Activated T-cell treated with anti-CD3 and anti-CD28 coated beads, Interleukin-2, amount 50 U/mL, for 48 hours (primary cell): ENCODE measurements around the gene TMEM145.

Source experiments
- DNase-seq, 2 experiments: peaks; one replicate each; pipeline ENCODE4 v3.0.0-alpha.2; 2020

TMEM145 gene

DNA sequence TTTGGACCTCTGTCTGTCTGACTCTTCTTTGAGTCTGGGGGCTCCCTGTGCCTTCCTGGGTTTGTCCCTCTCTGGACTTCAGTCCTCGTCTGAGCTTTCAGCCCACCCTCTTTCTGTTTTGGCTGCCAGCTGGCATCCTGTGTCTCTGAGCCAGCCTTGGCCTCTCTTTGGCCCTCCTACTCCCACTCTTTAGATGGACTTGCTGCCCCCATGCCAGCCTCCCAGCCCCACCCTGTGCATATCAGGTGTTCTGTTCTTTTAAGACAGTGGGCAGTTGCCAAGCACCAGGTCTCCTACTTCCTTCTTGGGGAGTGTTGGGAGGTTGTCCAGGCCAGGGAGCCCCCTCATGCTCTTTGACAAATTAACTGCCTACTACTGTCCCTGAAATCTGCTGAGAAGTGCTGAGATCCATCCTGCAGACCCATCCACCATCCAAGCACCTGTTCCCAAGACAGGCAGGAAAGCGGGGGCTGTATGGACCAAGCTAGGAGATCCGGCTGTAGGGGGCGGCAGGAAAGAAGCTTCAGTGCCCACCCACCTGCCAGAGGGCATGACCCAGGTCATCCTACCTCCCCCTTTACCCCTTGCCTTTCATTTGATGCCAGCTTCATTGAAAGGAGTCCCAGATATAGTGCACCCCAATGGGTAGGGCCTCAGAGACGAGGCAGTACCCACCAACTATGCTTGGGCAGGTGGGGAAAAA, 34.5 kb upstream of the TMEM145 start:
- DNase-seq, result no peak

DNA sequence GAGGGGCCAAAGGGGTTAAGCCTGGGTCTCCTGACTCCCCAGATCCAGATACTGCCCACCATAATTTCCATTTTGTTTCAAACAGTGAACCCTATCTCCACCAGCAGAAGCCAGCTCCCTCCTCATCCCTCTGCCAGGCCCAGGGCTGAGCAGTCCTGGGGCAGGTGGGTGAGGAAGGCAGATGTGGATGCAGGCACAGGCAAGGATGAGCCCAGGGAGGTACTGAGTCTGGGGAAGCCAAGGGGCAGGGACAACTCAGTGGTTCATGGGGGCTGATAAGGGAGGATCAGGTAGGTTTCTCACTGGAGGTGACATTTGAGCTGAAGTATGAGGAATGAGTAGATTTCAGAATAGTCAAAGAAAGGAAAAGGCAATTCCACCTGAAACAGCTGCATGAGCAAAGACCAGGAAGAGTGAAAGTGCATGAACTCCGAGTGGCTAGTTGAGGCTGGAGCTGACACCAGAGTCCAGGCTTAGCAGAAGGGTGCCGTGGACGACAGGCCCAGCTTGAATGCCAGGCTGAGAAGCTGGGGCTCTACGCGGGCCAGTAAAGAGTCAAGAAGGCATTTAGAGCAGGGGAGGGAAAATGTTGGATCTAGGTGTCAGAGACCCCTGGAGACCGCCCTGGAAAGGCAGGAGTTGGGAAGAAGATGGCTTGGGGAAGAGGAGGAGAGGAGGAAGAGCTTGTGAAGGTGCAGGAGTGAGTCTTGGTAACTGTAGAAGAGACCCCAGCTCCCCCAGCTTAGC, 33.8 kb upstream of the TMEM145 start:
- DNase-seq, result no peak

DNA sequence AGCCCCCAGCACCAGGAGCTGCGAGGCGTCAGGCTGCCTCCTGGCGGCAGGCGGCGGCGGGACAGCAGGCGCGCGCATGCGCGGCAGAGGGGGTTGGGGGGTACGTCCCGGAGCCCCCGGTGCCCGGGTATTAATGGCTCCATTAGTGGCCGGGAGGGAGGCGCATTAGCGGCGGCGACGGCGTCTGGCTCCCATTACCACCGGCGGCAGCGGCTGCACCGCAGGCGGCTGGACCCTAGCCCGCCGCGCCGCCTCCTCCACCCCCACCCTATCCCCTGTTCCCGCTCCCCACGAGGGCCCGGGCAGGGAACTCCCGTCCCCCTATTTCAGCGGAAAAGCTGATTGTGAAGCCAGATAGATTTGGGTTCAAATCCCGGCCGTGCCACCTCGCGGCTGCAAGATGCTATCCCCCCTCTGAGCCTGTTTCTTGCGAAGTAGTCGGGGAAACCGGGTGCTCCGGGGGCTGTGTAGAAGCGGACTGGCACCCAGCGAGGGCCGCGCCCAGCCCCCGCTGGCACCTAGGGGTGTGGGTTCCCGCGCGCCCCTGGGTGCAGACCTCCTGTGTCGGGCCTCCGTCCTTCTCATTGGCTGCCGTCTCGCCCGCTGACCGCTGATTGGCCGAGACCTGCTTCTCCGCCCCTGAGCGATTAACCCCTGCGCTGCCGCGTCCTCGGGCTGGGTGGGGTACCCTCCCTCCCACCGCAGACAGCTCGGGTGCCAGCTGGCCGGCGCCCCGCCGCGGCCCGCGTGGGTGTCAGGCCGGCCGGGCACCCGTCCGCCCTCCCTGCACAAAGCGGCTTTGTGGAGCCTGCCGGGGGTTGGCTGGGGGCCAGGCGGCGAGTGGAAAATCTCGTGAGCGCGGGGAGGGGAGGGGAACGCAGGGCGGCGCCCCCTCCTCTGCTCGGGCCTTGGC, 33.0 kb upstream of the TMEM145 start:
- peak; percentile 92 to 93 for DNase-seq

DNA sequence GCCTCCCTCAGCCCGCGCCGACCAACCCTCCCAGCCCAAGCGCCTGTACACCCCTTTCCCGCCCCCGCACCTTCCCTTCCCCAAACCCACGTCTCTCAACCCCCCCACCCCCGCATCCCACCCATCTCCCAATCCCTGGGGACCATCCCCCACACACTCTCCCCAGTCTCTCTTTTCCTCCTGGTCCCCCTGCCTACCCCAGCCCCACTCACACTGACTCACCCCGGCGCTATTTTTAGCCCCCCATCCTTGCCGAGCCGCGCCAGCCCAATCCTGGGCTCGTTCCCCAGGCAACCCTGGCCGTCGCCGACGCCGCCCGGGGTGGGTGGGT, 32.3 kb upstream of the TMEM145 start:
- peak in 1 of 2 experiments; percentile 48 for DNase-seq

DNA sequence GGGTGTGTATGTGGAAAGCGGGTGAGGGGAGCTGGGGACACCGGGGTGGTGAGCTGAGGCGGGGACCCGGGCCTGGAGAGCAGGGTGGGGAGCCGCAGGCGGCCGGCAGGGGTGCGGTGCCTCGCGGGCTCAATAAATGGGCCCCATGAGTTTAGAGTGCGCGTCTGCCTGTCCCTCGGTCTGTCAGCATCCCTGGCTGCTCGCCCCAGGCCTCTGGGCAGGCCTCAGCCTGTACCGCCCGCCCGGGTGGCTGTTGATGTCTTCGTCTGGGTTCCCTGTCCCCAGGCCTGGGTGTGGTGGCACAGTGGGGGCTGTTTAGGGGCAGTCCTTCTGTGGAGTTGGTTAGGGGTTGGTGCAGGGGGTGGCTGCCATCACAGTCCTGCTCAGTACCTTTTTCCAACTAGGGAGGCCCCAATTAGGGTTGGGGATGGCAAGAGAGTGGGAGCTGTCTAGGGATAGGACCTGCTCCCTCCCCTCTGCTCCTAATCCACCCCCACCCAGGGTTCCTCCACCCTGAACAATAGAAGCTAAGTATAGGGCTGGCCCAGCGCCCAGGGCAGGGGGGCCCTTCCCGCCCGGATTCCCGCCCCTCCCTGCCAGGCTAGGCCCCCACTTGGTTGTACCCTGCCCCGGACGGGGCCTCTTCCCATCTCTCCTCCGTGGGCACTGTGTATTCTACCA, 31.8 kb upstream of the TMEM145 start:
- peak; percentile 57 to 63 for DNase-seq

DNA sequence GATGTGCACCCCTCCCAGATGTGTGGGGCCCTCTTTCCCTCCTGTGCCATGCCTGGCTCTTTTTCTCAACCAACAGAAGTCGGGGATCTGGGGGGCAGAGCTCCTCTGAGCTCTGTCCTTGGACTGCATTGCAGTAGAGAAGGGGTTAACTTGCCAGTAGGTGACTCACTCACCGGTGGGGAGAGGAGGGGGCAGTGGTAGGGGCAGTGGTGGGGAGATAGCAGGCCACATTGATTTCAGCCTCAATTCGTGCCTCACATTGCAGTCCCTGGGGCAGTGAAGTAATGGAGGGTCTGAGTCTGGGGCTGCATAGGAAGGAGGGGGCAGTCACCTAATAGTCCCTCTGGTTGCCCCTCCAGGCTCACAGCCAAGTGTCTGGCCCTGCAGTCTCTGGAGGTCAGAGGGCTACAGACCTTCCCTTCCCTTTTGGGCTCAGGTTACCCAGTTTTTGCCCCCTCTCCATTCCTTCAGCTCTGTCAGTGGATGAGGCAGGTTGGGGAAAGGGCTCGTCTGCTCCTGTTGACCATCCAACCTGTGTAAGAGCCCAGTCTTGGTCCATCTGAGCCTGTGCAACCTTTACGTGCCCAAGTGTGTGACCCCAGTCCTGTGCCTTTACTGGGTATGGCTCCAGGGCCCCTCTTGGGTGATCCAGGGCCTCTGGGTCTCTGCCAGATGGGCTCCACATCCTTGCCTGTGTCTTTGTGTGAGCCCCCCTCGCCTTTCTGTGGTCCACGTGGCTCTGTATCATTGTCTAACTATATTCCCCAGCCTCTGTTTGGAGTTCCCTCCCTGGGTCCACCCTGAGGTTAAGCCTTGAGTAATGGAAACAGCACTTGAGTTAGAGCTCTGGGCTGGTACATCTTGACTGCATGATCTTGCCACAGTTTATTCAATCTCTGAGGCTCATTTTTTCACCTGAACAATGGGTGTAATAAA, 31.0 kb upstream of the TMEM145 start:
- DNase-seq, result peak in 1 of 2 experiments; percentile 43

DNA sequence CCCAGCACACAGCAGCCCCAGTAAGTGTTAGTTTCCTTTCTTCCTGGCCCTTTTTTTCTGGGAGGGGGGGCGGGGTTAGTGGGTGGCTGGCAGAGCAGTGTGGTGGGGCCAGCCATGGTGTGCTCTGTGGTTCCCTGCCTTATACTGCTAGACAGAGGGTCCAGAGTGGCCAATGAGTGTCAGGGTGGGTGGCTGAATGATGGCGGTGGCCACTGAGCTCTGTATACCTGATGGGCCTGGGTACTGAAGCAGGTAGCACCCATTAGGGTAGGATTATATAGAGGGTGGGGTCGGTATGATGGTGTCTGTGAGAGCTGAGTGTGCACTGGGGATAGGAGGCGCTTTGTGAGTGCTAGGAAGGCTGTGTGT, 30.3 kb upstream of the TMEM145 start:
- no peak for DNase-seq

DNA sequence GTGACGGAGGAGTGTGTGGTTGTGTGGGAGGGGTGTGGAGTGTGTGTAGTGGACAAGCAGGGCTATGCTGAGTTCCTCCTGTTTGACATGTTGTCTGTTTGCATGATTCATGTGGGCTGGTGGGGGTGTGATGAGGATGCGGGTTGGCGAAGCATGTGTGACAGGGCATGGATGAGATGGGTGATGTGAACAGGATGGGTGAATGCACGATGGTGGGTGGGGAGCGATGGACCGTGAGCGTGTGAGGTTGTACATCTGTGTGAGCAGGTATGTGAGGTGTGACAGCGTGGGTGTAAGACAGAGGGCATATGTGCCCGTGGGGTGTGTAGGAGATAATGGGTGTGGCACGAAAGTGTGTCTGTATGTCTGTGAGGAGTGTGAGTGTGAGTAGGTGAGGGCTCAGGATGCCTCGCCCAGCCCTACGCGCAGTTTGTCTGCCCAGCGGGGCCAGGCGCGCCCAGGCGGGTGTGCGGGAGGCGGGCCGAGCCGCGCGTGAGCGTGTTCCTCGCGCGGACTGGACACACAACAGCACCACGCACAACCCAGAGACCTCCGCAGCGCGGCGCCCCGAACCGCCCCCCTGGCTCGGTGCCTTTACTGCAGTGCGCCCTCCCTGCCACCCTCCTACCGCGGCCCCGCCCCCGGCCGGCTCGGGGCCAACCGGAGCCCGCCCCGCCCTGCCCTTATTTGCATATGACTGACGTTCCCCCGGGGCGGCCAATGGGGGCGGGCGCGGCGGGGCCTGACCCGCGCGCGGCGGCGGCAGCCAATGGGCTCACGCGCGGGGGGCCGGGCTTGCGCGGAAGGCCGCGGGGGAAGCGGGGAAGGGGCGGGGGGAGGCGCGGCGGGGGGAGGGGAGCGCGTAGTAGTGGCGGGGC, 29.7 kb upstream of the TMEM145 start:
- DNase-seq, result peak; percentile 96

DNA sequence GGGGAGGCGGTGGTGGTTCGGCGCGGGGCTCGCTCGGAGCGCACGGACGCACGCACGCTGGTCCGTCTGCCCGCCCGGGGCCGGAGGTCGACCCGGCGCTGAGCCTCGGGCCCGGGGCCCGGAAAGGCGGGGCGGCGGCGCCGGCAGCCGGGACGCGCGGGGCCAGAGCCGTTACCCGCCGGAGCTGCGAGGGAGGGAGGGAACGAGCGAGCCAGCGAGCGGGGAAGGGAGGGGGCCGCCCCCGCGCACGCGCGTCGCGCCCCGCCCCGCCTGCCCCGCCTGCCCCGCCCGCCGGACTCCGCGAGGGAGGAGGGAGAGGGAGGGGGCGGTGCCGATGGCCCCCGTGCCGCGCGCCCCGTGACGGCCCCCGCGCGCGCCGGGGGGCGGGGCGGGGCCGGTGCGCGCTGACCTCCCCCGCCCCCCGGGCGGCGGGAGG, 29.0 kb upstream of the TMEM145 start:
- DNase-seq, result no peak

DNA sequence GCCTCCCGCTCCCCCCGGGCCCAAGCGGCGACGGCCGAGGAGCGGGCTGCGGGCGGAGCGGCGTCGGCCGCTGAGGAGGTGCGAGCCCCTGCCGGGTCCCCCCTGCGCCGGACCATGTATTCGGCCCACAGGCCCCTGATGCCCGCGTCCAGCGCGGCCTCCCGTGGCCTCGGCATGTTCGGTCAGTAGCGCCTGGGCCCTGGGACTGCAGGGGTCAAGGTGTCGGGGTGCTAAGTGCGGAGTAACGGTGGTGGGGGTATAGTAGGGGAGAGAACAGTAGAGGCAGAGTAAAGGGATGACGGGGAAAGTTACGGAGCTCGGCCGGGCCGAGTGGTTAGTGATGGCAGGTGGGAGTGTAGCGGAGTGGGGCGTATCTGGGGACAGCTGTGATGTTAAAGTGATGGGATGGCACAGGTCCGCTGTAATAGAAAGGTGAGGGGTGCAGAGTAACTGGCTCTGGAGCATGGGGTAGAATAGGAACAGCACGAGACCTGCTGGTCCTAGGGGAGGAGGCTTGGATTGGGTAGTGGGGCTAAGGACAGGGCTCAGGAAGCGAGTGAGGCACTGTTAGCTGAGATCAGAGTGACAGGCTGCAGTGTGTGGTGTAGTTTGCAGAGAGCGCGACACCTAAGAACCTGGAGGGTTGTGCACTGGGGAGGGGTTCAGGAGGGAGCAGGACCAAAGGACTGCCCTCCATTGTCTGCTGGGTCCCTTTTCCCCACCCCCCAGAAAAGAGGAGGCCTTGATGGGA, 28.3 kb upstream of the TMEM145 start:
- DNase-seq, result peak; percentile 52 to 57

DNA sequence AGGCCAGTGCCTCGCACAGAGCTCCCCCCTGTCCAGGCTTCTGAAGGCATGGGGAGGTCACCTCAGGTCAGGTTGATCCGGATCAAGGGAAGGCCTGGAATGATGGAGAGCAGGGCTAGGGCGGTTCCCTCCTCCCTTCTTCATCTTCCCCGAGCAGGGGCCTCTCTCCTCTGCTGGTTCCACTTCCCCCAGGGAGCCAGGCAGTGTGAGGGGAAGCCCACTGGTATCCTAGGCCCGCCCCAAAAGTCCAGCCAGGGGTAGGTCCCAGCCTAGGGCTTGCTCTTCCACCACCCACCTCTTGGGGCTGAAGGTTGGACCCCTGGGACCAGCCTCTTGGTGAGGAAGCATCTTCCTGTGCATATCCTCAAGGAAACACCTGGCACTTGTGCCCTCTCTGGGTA, 27.6 kb upstream of the TMEM145 start:
- DNase-seq, result no peak

DNA sequence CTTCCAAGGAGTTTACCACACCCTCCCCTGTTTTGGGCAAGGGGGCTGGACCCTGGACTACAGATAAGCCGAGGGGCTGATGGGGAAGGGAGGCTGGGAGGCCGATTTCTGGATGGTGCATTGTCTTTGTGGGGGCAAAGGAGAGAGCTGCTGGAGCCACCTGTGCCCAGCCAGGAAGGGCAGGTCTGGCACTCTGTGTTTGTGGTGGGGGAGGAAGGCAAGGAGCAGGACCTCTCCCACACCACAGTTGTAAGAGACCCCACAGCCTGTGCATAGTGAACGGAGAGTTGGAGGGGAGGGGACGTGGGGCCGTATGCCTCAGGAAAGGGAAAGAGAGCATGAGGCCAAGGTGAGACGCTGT, 27.1 kb upstream of the TMEM145 start:
- DNase-seq, result no peak

DNA sequence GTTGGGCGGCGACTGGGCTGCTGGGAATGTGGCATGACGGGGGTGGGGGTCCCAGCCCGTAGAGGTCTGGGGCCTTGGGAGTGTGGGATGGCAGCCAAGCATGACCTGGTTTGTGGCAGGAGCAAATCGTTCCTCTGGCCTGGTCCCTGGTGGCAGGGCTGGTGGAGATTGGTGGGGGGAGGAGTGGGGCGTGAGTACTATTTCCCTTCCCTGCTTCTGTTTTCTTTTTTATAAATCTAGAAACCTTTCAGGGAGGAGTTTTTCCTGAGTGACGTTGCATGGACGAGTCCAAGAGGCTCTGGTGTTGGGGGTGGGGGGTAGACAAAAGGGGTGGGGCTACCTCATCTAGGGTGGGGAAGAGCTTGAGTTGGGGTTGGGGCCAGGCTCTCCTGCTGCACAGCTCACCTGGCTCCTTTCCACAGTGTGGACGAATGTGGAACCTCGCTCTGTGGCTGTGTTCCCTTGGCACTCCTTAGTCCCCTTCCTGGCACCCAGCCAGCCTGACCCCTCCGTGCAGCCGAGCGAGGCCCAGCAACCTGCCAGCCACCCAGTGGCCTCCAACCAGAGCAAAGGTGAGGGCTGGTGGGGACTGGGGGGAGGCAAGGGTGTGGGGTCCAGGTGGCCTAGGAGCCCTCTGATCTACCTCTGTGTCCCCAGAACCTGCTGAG, 26.6 kb upstream of the TMEM145 start:
- DNase-seq, result no peak

DNA sequence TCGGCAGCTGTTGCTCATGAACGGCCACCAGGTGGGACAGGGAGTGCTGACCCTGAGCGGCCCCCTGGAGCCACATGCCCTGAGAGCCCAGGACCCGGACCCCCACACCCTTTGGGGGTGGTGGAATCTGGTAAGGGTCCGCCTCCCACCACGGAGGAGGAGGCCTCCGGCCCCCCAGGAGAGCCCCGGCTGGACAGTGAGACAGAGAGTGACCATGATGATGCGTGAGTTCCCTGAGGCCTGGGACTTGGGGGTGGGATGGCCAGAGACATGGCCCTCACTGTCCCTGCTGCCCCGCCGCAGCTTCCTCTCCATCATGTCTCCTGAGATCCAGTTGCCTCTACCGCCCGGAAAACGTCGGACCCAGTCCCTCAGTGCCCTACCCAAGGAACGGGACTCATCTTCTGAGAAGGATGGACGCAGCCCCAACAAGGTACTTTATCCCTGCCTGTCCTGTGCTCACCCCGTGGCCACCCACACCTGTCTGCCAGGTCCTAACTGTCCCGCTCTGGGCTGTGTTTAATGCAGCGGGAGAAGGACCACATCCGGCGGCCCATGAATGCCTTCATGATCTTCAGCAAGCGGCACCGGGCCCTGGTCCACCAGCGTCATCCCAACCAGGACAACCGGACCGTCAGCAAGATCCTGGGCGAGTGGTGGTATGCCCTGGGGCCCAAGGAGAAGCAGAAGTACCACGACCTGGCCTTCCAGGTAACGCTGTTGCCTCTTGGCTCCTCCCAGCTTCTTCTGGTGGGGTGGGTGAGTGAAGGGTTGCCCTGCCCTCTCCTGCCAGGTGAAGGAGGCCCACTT, 25.9 kb upstream of the TMEM145 start:
- no peak for DNase-seq

DNA sequence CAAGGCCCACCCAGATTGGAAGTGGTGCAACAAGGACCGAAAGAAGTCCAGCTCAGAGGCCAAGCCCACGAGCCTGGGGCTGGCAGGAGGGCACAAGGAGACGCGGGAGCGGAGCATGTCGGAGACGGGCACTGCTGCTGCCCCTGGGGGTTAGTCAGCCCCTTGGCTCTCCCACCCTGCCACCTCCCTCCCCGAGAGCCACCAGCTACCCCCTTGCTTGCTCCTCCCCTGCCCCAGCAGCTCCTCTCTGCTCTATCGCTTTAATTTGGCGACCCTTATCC, 25.3 kb upstream of the TMEM145 start:
- no peak for DNase-seq

DNA sequence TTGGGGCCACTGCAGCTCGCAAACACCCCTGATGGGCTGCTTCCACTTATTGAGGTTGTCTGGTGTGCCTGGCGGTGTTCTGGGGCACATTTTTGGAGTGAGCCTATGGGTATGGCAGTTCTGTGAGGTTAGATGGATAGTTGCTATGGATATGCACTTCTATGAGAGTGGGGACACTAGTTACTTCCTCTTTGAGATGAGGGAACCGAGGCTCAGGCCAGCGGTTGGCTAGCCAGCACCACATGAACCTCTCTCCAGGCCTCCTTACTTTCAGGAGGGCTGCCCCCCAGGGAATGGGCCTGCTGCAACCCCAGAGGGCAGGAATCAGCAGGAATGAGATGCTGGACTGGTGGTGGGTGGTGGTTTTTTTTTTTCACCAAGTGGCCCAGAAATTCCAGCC, 24.7 kb upstream of the TMEM145 start:
- DNase-seq, result no peak

DNA sequence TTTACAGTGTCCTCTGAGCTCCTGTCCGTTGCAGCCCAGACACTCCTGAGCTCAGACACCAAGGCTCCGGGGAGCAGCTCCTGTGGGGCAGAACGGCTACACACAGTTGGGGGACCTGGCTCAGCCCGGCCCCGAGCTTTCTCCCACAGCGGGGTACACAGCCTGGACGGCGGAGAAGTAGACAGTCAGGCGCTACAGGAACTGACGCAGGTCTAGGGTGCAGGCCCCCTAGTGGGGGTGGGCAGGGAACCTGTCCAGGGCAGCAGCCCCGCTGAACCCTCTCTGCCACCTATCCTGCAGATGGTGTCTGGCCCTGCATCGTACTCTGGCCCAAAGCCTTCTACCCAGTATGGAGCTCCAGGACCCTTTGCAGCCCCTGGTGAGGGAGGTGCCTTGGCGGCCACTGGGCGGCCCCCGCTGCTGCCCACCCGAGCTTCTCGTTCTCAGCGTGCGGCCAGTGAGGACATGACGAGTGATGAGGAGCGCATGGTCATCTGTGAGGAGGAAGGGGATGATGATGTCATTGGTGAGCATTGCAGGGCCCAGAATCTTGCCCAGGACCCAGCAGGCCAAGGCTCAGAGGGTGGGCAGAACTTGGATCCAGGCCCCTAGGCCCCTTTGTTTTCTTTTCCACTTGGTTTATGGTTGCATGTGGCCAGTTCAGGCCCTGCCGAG, 24.1 kb upstream of the TMEM145 start:
- no peak for DNase-seq

DNA sequence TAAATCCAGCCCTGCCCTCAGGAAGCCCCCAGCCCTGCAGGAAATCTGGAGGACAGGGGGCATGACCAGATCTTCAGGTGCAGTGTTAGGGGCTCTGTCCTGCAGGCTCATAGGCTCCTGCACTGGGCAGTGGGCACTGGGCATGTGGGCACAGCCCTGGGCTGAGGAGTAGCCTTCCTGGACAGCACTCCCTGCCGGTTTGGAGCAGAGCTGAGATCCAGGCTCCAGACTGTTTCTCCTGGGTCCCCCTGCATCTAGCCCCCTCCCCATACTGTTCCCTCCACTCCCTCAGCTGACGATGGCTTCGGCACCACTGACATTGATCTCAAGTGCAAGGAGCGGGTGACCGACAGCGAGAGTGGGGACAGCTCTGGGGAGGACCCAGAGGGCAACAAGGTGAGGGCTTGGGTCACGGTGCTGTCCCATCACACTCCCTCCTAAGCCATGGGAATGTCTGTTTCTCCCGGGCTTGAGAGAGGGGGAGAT, 23.5 kb upstream of the TMEM145 start:
- no peak for DNase-seq
